GM18526 (cell line): Measurements from ENCODE around the gene TCTA.

Source experiments
- POLR2A ChIP-seq: IDR thresholded peaks from 3 replicates; pipeline ENCODE4 v1.6.1; 2011; ENCODE audit not compliant: insufficient read length; ENCODE audit errors: extremely low read depth

TCTA gene, protein sequence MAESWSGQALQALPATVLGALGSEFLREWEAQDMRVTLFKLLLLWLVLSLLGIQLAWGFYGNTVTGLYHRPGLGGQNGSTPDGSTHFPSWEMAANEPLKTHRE

DNA sequence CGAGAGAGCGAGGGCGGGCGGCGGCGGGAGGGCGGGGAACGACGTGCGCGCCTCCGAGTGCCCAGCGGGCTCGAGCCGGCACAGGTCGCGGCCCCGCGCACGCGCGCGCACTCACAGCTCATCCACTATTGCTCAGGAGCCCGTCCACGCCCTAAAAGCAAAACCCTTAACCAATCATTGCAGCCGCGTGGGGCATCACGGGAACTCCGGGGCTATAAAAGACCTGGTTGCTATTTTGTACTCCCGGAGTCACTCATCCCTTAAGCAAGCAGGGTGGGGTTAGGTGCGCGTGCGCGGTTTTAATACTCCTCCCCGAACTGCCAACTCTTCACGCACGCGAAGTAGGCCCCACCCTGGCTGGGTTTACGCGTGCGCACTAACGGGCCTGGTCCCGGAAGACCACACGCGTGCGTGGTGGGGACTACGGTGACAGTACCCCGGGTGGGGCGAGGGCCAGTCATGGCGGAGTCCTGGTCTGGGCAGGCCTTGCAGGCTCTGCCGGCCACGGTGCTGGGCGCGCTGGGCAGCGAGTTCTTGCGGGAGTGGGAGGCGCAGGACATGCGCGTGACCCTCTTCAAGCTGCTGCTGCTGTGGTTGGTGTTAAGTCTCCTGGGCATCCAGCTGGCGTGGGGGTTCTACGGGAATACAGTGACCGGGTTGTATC, at the start of gene TCTA, which contains the start of gene RHOA:
TCTA (plus strand) TSS at position 456 of the 664 bp plus-strand sequence; CDS start at position 460, 4 bp downstream.
RHOA (minus strand) TSS at position 9 of the 664 bp plus-strand sequence. CDS start 36,387 bp downstream, outside the sequence.
- peak; percentile 98 for TF ChIP-seq POLR2A

DNA sequence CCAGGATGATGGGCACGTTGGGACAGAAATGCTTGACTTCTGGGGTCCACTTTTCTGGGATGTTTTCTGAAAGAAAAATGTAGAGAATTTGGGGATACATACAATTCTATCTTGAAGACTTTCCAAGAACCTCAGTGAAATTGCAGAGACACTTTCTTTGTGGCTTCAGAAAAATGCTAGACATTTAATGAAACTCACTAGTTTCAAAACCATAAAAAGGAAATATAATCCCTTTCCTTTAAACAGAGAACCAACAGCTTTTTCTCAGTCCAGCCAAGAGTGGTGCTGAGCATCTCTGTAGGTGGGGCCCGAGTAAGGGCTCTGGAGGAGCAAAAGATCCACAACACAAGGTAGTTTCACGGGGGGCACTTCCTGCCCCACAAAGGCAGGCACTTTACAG, 49.7 kb upstream of the TCTA start:
- no peak for TF ChIP-seq POLR2A

DNA sequence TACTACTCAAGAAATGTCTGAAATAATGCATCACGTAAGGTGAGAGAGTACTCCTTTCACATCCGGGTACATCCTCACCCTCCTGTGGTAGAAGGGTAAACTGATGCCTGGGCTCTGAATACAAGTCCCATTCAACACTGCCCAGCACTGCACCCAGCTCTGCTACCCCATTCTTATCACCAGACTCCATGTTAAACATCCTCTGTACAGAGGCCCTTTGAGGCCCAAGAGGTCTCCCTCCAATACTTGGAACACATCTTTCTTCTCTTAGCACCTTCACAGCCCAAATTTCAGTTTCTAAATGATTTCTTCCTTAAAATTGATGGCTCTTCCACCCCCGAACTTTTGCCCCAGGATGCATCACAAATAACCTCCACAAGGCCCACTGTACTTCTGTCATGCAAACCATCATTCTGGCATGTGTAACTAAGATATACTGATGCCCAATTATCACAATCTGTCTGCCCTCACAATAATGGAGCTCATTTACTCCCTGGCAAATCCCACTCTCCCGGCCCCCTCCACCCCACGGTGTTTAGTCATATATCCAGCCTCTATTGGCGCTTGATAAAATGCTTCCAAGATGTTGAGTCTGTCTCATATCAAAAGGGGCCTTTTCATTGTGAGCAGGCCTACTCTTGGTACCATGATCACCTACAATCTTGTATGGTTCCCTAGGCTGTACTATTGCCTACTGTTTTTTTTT, 41.5 kb upstream of the TCTA start:
- no peak for TF ChIP-seq POLR2A

DNA sequence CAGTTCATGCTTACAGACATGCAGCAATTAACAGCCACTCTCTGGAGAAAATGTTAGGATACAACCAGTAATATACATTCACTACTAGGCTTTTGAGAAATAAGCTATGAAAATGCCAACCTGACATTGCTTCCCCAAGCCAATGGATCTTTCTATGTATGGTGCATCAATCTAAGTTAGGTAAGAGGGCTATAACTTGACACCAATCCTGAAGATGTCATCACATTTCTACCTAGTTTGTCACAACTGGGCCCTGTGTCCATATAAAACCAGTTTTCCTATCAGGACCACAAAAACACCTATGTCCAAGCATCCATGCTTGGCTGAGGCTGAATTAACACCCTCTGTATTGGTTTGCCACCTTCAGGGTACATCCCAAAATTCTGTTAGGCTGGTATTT, 40.3 kb upstream of the TCTA start:
- TF ChIP-seq POLR2A = no peak

DNA sequence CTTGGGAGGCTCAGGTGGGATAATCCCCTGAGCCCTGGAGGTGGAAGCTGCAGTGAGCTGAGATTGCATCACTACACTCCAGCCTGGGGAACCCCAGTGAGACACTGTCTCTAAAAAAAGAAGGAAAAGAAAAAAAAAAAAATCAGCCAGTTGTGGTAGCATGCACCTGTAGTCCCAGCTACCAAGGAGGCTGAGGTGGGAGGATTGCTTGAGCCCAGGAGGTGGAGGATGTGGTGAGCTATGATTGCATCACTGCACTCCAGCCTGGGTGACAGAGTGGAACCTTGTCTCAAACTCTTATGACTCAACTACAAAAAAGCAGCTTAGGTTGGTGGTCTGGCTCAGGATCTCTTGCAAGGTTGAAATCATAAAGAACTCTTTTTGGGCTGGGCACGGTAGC, 34.7 kb upstream of the TCTA start:
- TF ChIP-seq POLR2A = no peak

DNA sequence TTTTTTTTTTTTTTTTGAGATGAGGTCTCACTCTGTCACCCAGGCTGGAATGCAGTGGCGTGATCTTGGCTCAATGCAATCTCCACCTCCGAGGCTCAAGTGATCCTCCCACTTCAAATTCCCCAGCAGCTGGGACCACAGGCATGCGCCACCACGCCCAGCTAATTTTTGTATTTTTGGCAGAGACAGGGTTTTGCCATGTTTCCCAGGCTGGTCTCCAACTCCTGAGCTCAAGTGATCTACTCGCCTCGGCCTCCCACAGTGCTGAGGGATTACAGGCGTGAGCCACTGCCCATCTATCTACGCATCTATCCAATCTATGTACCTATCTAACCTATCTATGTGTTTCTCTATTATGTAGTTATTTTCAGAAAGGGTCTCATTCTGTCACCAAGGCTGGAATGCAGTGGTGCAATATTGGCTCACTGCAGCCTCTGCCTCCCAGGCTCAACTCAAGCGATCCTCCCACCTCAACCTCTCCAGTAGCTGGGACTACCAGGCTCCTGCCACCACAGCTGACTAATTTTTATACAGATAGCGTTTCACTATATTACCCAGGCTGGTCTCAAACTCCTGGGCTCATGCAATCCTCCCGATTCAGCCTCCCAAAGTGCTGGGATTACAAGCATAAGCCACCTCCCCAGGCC, 33.9 kb upstream of the TCTA start:
- TF ChIP-seq POLR2A = no peak

DNA sequence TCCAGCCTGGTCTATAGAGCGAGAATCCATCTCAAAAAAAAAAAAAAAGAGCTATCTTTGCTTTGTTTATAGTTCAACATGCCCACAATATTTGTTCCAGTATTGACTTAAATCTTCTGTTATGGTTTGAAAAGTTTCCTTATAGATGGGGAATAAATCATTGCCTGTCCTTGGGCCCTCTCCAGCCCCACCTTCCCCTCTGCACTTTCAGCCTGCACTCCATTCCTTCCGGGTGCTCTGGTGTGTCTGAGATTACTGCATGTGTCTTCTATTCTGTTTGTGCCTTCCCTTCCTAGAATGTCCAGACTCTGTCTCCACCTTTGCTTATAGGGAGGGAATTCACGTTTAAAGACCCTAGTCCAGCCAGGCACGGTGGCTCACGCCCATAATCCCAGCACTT, 28.8 kb upstream of the TCTA start:
- no peak for TF ChIP-seq POLR2A

DNA sequence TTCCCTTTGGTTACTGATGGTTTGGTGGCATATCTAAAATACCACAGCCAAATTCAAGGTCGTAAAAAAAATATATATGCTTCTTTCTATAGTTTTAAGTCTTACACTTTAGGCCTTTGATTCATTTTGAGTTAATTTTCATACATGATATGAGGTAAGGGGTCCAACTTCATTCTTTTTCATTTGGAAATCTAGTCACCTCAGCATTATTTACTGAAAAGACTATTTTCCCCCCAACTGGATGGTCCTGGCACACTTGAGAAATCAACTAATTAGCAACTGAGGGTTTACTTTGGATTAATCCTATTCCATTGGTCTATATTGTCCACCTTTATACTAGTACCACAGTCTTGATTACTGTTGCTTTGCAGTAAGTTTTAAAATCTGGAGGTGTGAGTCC, 26.6 kb upstream of the TCTA start:
- no peak for TF ChIP-seq POLR2A

DNA sequence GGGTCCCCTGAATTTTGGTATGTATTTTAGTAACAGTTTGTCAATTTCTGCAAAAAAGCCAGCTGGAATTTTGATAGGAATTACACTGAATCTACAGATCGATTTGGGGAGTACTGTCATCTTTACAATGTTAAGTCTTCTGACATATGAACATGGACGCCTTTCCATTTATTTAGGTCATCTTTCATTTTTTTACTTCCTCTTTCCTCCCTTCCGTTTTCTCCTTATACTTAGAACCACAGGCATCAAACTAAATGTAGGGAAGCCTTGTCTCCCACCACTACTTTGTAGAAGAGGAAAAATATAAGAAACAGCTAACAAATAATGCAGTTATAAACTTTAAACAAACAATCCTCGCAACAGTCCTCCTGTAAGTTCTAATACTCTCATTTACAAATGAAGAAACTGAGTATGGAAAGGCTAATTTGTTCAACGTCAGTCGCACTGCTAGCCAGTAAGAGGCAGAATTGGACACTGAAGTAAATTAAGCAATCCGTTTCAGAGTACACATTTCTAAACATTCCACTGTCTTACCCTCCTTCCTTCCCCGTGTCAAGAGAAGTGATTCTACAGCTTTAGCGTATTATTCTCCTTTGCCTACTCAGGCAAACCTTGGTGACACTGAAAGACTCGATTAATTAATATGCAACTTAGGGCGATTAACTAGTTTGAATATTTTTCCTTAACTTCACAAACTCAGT, 26.0 kb upstream of the TCTA start:
- no peak for TF ChIP-seq POLR2A

DNA sequence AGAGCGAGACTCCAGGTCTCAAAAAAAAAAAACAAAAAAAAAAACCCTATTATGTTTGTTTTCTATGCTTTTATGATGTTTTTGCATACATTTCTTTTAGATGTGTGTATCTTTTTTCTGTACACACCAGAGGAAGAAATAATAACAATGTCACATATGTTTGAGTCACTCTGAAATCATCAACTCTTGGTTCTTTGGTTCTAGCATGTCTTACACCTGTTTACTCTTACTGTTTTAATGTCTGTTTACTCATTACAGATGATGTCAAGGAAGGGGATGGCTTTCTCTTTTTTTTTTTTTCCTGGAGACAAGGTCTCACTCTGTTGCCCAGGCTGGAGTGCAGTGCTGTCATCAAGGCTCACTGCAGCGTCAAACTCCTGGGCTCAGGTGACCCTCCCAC, 24.5 kb upstream of the TCTA start:
- TF ChIP-seq POLR2A = no peak

DNA sequence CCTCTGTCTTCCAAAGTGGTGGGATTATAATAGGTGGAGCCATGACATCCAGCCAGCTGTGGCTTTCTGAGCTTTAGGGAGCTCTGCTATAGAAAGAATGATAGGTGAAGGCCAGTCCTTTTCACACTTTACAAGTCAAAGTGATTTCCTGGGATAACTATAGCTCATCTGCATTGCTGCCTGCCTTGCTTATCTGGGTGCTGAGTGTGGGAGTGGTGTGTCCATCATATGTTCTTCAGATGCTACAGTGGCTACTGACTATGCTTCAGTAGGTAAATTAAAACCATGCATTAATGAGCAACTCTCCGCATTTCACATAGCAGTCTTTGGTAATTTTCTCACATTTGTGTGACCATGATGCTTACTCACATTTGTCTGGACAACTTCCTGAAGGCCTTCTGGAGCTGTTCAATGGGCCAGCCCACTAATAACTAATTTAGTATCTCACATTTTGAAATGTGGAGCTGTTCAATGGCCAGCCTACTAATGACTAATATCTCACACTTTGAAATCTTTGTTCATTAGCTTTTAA, 23.9 kb upstream of the TCTA start:
- no peak for TF ChIP-seq POLR2A

DNA sequence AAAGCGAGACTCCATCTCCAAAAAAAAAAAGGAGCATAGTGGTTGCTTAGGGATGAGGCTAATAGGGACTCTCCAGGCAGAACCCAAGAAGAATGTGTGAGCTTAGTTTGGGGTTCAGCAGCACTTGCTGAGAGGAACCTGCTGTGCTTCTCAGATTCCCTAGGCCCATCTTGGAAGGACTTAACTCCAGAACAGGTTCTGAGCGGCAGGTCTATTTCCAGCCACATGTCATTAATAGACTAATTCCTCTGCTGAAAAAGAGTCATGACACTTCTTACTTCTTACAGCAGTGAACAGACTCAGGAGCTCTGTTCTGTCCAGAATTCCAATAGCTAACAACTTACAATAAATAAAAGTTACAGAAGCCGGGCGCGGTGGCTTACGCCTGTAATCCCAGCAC, 22.9 kb upstream of the TCTA start:
- no peak for TF ChIP-seq POLR2A

DNA sequence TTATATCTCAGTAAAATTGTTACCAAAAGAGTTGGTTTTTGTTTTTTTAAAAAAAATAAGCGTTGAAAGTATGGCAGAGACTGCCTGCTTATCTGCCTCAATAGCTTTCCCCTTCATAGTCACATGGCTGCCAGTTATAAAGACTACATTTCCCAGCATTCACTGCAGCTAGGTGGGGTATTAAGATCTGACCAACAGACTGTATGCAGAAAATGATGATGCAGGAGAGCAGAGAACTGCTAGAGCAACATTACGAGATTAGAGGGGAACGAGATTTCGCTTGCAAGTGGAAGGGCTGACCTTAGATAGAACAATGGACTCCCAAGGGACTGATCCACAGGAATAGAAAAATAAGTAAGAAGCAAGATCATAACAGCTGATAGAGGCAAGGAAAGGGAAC, 14.8 kb upstream of the TCTA start:
- no peak for TF ChIP-seq POLR2A

DNA sequence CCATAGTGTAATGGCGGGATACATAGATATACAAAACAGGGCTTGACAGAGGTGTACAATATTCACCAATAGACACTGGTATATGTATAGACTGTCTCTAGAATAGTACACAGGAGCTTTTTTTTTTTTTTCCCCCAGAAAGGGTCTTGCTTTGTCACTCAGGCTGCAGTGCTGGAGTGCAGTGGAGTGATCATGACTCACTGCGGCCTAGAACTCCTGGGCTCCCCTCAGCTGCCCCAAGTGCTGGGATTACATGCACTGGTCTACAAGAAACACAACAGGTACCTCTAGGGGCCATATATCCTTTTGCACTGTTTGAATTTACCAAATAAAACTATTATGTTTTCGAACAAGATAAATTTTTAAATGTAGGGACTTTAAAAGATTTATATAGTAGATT, 12.8 kb upstream of the TCTA start:
- TF ChIP-seq POLR2A = no peak

DNA sequence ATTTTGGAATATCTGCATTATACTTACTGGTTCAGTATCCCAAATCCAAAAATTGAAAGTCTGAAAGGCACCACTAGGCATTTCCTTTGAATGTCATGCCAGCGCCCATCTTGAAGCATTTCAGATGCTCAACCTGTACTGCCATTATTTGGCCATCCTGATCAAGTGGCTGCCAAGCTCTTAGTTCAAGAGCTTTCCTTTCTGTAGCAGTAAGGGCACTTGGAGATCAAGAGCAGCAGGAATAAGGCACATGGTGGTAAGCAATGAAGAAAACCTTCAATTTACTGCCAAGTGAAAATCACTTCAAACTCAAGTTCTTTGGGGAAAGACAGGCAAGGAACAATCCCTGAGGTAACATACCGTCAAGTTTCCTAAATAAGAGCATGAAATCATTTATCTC, 10.5 kb upstream of the TCTA start:
- TF ChIP-seq POLR2A = no peak
